SK-N-SH (cell line): ENCODE measurements around the gene TAF5L. TPM values are rescaled to one million over a fixed set of nuclear protein-coding genes. Genes with fewer than 3 reads are reported as not detected.

Source experiments
- CTCF ChIA-PET: fragments of 300-600, 350-600 bp; formaldehyde crosslinking; extraction: SDS; loops from one replicate; lab custom pipeline; 2021; lab: Yijun Ruan, JAX
- POLR2A ChIA-PET: fragments of 350-600 bp; sonication (Branson Sonifier 250); formaldehyde crosslinking; extraction: SDS; loops from one replicate; lab custom pipeline; 2020; ENCODE audit warnings: antibody characterized with exemption, inconsistent platforms; lab: Yijun Ruan, JAX
- DNase-seq: peaks from one replicate; pipeline ENCODE4 v3.0.0; 2012
- H2AFZ ChIP-seq: fragments of 200-600 bp; sonication (generic); 2 replicates; pipeline ENCODE4 v1.8.1; 2016; ENCODE audit warnings: antibody characterized with exemption, mild to moderate bottlenecking, low read depth
- H3F3A ChIP-seq: fragments of 200-600 bp; sonication (generic); replicated peaks from 2 replicates; pipeline ENCODE3; 2016; ENCODE audit warnings: antibody characterized with exemption, mild to moderate bottlenecking; ENCODE audit not compliant: insufficient read depth
- H3K27ac ChIP-seq, 2 experiments: fragments of 200-500 bp in 1 of 2; fragments of 200-600 bp in 1 of 2; sonication (Bioruptor generic) in 1 of 2; sonication (generic), shearing (Covaris generic) in 1 of 2; 2 replicates each; pipeline versions ENCODE4 v1.5.1 to v1.6.1; 2014 to 2016; ENCODE audit warnings: low read depth in 2 of 2, inconsistent platforms in 1 of 2, low read length in 1 of 2, mild to moderate bottlenecking in 1 of 2, mixed read lengths in 1 of 2
- H3K27me3 ChIP-seq: fragments of 200-600 bp; sonication (generic), shearing (Covaris generic); 2 replicates; pipeline ENCODE4 v1.6.1; 2016; ENCODE audit warnings: mixed run types; ENCODE audit not compliant: insufficient read depth
- H3K36me3 ChIP-seq, 2 experiments: fragments of 200-500 bp in 1 of 2; fragments of 200-600 bp in 1 of 2; sonication (Bioruptor generic) in 1 of 2; sonication (generic) in 1 of 2; replicated peaks in 1 of 2; 2 replicates each; pipeline versions ENCODE3 to v1.5.1; 2014 to 2016; ENCODE audit warnings: low read length in 1 of 2, mild to moderate bottlenecking in 1 of 2; ENCODE audit not compliant: insufficient read depth in 2 of 2, control insufficient read depth in 1 of 2
- H3K4me1 ChIP-seq, 2 experiments: fragments of 200-500 bp in 1 of 2; fragments of 200-600 bp in 1 of 2; sonication (Bioruptor generic) in 1 of 2; sonication (generic), shearing (Covaris generic) in 1 of 2; 2 replicates each; pipeline versions ENCODE4 v1.5.1 to v1.6.1; 2014 to 2016; ENCODE audit warnings: low read depth in 1 of 2, low read length in 1 of 2, mixed run types in 1 of 2; ENCODE audit not compliant: insufficient read depth in 2 of 2, control insufficient read depth in 1 of 2
- H3K4me2 ChIP-seq: fragments of 200-600 bp; sonication (generic), shearing (Covaris generic); 2 replicates; pipeline ENCODE4 v1.6.1; 2017; ENCODE audit warnings: mixed run types
- H3K4me3 ChIP-seq, 2 experiments: fragments of 200-500 bp in 1 of 2; fragments of 200-600 bp in 1 of 2; sonication (Bioruptor generic) in 1 of 2; sonication (generic), shearing (Covaris generic) in 1 of 2; 2 replicates each; pipeline versions ENCODE4 v1.5.1 to v1.8.1; 2014 to 2016; ENCODE audit warnings: low read depth in 2 of 2, inconsistent platforms in 1 of 2, low read length in 1 of 2, mild to moderate bottlenecking in 1 of 2, mixed read lengths in 1 of 2, moderate library complexity in 1 of 2
- H3K79me2 ChIP-seq: fragments of 200-600 bp; sonication (generic); 2 replicates; pipeline ENCODE4 v1.8.1; 2017; ENCODE audit warnings: mild to moderate bottlenecking; ENCODE audit not compliant: insufficient read depth
- H3K9ac ChIP-seq: fragments of 200-600 bp; sonication (generic); 2 replicates; pipeline ENCODE4 v1.6.1; 2017; ENCODE audit warnings: mixed run types
- H3K9me2 ChIP-seq: fragments of 200-600 bp; sonication (generic); 2 replicates; pipeline ENCODE4 v1.6.1; 2017; ENCODE audit warnings: mixed run types
- H3K9me3 ChIP-seq: fragments of 200-600 bp; sonication (generic); 2 replicates; pipeline ENCODE4 v1.6.1; 2017; ENCODE audit warnings: mixed run types, mild to moderate bottlenecking, moderate library complexity
- H4K20me1 ChIP-seq: fragments of 200-600 bp; sonication (generic); 2 replicates; pipeline ENCODE4 v1.6.1; 2017; ENCODE audit warnings: mild to moderate bottlenecking, mixed run types; ENCODE audit not compliant: insufficient read depth
- ELF1 ChIP-seq: IDR thresholded peaks from 2 replicates; pipeline ENCODE4 v1.4.0; 2012
- FOXJ3 ChIP-seq: sonication (generic); formaldehyde crosslinking; IDR thresholded peaks from 2 replicates; pipeline ENCODE4 v1.5.1; 2020; ENCODE audit warnings: mild to moderate bottlenecking, missing genetic modification reagents
- NFIC ChIP-seq: IDR thresholded peaks from 2 replicates; pipeline ENCODE4 v1.4.0; 2012; ENCODE audit warnings: borderline replicate concordance
- NRF1 ChIP-seq: IDR thresholded peaks from 2 replicates; pipeline ENCODE4 v1.6.1; 2012; ENCODE audit warnings: low read depth, mild to moderate bottlenecking, low read length
- RCOR1 ChIP-seq: fragments of 150-350 bp; IDR thresholded peaks from 2 replicates; pipeline ENCODE4 v1.6.1; 2017; ENCODE audit warnings: antibody characterized with exemption, low read length
- YY1 ChIP-seq: IDR thresholded peaks from 2 replicates; pipeline ENCODE4 v1.4.0; 2012; ENCODE audit warnings: low read depth, mild to moderate bottlenecking
- WGBS: methylation state at CpG from one replicate; pipeline ENCODE4 v1.1.6; 2017; ENCODE audit warnings: low lambda C conversion rate; 5-methylcytosine and 5-hydroxymethylcytosine counted together
- polyA plus RNA-seq, 3 experiments: library from polyadenylated mRNA; depleted of rRNA; stranded (reverse); fragments of >200 nt; gene quantifications; 2 replicates each; pipeline ENCODE4 v1.2.3, GENCODE V29; 2012
- TF ChIP-seq, protein P1 (sequence below): IDR thresholded peaks from 2 replicates; pipeline ENCODE4 v1.4.0; 2012; ENCODE audit warnings: low read depth, borderline replicate concordance

The TAF5L gene
- polyA plus RNA-seq, 1 of the 3 experiments (the other 2 are of a cell fraction): 17.1 TPM

DNA sequence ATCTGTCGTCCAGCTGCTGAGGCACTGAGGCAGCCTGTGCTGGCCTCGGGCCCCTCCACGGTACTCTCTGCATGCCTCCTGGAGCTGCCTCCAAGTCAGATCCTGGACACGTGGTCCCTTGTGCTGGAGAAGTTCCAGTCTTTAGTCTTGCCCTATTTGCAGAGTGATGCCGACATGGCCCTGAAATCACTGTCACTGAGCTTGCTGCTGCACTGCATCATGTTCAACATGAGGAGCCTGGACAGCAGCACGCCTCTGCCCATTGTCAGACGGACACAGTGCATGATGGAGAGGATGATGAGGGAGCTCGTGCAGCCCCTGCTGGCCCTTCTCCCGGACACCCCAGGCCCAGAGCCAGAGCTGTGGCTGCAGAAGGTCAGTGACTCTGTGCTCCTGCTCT, 10.1 kb upstream of the TAF5L start:
- H3K9me2 ChIP-seq: no peaks in the 10 kb centered on the region
- no peak for DNase-seq
- no peaks in the 10 kb centered on the region for H4K20me1 ChIP-seq
- H3K9ac ChIP-seq: no peak overlapping the region
- H3K79me2 ChIP-seq: peaks cover 63% of the 10 kb centered on the region
- POLR2A ChIA-PET: no interaction called here
- H3K27me3 ChIP-seq: no peaks in the 10 kb centered on the region
- TF ChIP-seq NRF1: no peak
- TF ChIP-seq, protein P1, sequence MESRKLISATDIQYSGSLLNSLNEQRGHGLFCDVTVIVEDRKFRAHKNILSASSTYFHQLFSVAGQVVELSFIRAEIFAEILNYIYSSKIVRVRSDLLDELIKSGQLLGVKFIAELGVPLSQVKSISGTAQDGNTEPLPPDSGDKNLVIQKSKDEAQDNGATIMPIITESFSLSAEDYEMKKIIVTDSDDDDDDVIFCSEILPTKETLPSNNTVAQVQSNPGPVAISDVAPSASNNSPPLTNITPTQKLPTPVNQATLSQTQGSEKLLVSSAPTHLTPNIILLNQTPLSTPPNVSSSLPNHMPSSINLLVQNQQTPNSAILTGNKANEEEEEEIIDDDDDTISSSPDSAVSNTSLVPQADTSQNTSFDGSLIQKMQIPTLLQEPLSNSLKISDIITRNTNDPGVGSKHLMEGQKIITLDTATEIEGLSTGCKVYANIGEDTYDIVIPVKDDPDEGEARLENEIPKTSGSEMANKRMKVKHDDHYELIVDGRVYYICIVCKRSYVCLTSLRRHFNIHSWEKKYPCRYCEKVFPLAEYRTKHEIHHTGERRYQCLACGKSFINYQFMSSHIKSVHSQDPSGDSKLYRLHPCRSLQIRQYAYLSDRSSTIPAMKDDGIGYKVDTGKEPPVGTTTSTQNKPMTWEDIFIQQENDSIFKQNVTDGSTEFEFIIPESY: no peak
- no peak for TF ChIP-seq ELF1
- TF ChIP-seq YY1: no peak
- TF ChIP-seq FOXJ3: no peak
- TF ChIP-seq, all 33 proteins: peak for 0
- Histone ChIP-seq H3K9me3 (no peaks in the 10 kb centered on the region), H3K36me3 (peaks cover 35 to 69% of the 10 kb centered on the region in 2 experiments), H3K27ac (no peak overlapping the region), H2AFZ (no peak overlapping the region), H3F3A (no peaks in the 10 kb centered on the region), H3K4me2 (no peak overlapping the region), H3K4me1 (peaks cover 0 to 3% of the 10 kb centered on the region in 2 experiments; a peak in 1 of 4 replicates), H3K4me3 (no peak overlapping the region)
- CTCF ChIA-PET: interaction anchor here (0.9 kb wide), 1 partner anchor 77 kb away, joined by 3 read pairs; the partner anchor contains the start of gene ABCB10
- WGBS: 80% methylated on average over 1 of the region's 9 CpGs

DNA sequence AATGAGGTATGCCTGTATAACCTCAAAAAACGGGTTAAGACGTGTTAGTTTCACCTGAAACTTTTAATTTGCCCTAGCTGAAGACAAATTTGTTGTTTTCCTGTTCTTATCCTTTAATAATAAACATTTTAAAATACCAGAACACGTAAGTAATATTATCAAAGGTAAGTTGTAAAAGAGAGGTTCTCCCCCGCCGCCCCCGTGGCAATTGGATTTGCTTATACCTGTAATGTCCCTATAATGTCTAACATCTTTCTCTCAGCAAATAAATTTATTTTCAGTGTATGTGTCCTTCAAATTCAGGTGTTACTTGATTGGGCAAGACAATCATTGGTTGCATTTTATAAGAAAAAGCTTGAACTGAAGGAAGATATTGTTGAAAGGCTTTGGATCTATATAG, 6.0 kb upstream of the TAF5L start:
- H3K79me2 ChIP-seq: peaks cover 70% of the 10 kb centered on the region
- no peak overlapping the region for H3K4me2 ChIP-seq
- no peak for DNase-seq
- H3K27me3 ChIP-seq: no peaks in the 10 kb centered on the region
- ChIA-PET POLR2A (no interaction called here), CTCF (interaction anchor here (0.6 to 1.1 kb wide), 3 partner anchors 73 to 562 kb away, joined by 3 read pairs; partner anchors contain the start of gene ABCB10)
- H3K4me1 ChIP-seq: peaks cover 5 to 9% of the 10 kb centered on the region in 2 experiments; a peak in 3 of 4 replicates
- peaks cover 23 to 54% of the 10 kb centered on the region in 2 experiments for H3K36me3 ChIP-seq
- no peak overlapping the region for H3K9ac ChIP-seq
- 96% methylated on average over 6 of the region's 6 CpGs for WGBS
- no peak overlapping the region for H3K4me3 ChIP-seq
- no peak overlapping the region for H2AFZ ChIP-seq
- no peaks in the 10 kb centered on the region for H3K9me2 ChIP-seq
- no peaks in the 10 kb centered on the region for H3K9me3 ChIP-seq
- H3K27ac ChIP-seq: no peak overlapping the region
- TF ChIP-seq, protein P1: no peak
- TF ChIP-seq RCOR1 (no peak), NFIC (no peak)
- H3F3A ChIP-seq: no peaks in the 10 kb centered on the region
- H4K20me1 ChIP-seq: peaks cover 7% of the 10 kb centered on the region; the same call in 1 of the 2 replicates
